ENCODE results near the gene MRPS17.
A peak's percentile ranks its signal among the peaks of the same experiment; 100 is the strongest.
"Not testable (repeated sequence)": the region's sequence is repeated elsewhere in the genome, so short reads cannot be mapped to it uniquely, and the experiment has no call there.

MRPS17 gene

DNA sequence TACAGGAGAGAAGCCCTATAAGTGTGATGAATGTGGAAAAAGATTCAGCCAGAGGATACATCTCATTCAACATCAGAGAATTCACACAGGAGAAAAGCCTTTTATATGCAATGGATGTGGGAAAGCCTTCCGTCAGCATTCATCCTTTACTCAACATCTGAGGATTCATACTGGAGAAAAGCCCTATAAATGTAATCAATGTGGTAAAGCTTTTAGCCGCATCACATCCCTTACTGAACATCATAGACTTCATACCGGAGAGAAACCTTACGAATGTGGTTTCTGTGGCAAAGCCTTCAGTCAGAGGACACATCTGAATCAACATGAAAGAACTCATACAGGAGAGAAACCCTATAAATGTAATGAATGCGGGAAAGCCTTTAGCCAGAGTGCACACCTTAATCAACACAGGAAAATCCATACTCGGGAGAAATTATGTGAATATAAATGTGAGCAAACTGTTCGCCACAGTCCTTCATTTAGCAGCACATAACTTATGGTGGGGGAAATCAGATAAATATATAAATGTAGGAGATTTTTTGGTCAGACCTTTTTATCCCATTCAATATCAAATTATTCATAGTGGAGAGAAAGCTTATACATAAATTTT lies 12.1 kb upstream of the MRPS17 start:
- no peak for DNase-seq (ENCODE audit: low read depth)
- no peak overlapping the region for H3K4me3 ChIP-seq (ENCODE audit: low read depth, low read length)
- TF ChIP-seq, protein P1, sequence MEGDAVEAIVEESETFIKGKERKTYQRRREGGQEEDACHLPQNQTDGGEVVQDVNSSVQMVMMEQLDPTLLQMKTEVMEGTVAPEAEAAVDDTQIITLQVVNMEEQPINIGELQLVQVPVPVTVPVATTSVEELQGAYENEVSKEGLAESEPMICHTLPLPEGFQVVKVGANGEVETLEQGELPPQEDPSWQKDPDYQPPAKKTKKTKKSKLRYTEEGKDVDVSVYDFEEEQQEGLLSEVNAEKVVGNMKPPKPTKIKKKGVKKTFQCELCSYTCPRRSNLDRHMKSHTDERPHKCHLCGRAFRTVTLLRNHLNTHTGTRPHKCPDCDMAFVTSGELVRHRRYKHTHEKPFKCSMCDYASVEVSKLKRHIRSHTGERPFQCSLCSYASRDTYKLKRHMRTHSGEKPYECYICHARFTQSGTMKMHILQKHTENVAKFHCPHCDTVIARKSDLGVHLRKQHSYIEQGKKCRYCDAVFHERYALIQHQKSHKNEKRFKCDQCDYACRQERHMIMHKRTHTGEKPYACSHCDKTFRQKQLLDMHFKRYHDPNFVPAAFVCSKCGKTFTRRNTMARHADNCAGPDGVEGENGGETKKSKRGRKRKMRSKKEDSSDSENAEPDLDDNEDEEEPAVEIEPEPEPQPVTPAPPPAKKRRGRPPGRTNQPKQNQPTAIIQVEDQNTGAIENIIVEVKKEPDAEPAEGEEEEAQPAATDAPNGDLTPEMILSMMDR (conservative IDR thresholded peaks at IDR 0.05; ENCODE audit: low read depth, low read length) = no peak

DNA sequence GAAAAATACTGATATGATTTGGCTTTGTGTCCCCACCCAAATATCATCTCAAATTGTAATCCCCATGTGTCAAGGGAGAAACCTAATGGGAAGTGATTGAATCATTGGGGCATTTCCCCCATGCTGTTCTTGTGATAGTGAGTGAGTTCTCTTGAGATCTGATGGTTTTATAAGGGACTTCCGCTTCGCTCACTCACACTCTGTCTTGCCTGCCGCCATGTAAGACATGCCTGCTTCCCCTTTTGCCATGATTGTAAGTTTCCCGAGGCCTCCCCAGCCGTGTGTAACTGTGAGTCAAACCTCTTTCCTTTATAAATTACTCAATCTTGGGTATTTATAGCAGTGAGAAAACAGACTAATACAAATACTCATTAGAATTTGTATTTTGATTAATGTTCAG lies 5.1 kb upstream of the MRPS17 start:
- H3K4me3 ChIP-seq (ENCODE audit: low read depth, low read length) = no peak overlapping the region
- no peak for DNase-seq (ENCODE audit: low read depth)
- TF ChIP-seq, protein P1 (conservative IDR thresholded peaks at IDR 0.05; ENCODE audit: low read depth, low read length) = no peak

DNA sequence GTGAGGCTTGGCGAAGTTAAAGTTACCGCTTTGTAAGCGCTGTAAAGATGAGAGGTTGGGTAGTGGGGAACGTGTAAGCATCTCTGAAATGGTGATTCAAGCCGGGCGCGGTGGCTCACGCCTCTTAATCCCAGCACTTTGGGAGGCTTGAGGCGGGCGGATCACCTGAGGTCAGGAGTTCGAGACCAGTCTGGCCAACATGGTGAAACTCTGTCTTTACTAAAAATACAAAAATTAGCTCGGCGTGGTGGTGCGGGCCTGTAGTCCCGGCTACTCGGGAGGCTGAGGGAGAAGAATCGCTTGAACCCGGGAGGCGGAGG lies 635 bp downstream of the MRPS17 start:
- DNase-seq (ENCODE audit: low read depth) = not testable (repeated sequence)
- H3K4me3 ChIP-seq (ENCODE audit: low read depth, low read length) = peak overlapping the region; percentile 96

DNA sequence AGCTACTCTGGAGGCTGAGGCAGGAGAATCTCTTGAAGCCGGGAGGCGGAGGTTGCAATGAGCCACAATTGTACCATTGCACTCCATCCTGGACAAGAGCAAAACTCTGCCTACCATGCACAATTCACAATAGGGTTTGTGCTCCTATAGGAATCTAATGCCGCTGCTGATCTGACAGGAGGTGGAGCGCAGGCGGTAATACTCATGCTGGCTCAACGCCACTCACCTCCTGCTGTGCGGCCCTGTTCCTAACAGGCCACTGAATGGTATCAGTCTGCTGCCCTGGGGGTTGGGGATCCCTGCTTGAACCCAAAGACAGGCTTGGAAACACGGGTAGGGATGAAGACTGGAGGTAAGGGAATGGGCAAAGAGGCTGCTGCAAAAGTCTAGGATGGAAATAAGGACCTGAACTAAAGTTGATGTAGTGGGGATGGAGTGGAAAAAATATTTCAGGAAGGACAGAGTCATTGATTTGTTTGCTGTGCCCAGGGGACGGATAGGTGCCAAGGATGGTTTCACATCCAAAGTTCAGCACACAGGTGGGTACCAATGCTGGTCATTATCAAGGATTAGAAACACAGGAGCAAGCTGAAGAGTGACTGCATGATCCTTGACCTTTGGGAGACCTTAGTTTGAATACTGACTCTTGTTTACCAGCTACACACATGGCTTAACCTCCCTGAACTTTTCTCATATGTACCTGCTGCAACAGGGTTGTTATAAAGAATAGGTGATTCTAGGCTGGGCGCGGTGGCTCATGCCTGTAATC lies 2.2 kb downstream of the MRPS17 start:
- no peak overlapping the region for H3K4me3 ChIP-seq (ENCODE audit: low read depth, low read length)
- TF ChIP-seq, protein P1 (conservative IDR thresholded peaks at IDR 0.05; ENCODE audit: low read depth, low read length) = no peak
- DNase-seq (ENCODE audit: low read depth) = no peak

DNA sequence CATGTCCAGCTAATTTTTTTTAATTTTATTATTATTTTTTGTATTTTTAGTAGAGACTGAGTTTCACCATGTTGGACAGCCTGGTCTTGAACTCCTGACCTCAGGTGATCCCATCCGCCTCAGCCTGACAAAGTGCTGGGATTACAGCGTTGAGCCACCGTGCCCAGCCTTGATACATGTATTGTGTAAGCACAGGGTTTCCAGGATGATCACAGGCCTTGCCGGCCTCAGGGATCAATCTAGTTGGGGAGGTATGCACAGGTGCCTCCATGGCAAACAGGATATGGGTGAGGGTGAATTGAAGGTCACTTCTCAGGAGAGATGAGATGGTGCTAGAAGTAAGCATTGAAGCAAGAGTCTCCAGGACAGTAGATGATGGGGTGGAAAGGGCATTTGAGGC lies 5.5 kb downstream of the MRPS17 start:
- no peak for DNase-seq (ENCODE audit: low read depth)
- no peak overlapping the region for H3K4me3 ChIP-seq (ENCODE audit: low read depth, low read length)
- TF ChIP-seq, protein P1 (conservative IDR thresholded peaks at IDR 0.05; ENCODE audit: low read depth, low read length) = no peak

DNA sequence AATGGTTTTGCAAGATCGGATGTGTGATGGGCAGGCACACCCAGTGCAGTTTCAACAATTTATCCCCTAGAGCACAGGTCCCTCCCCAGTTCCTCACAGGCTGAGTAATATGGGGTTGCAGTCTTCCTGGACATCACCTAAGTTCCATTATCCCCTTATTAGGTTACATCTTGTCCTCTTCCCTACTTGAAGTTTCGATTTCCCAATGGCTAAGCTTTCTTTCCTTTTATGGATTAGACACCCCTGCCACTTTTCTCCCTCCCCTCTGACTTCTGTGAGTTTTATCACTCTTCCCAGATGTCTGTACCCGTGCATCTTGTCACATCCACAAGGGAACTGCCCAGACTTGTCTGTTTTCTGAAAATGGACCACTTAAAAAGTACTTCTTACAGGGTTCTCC lies 10.3 kb downstream of the MRPS17 start:
- no peak overlapping the region for H3K4me3 ChIP-seq (ENCODE audit: low read depth, low read length)
- no peak for DNase-seq (ENCODE audit: low read depth)
- TF ChIP-seq, protein P1 (conservative IDR thresholded peaks at IDR 0.05; ENCODE audit: low read depth, low read length) = no peak

DNA sequence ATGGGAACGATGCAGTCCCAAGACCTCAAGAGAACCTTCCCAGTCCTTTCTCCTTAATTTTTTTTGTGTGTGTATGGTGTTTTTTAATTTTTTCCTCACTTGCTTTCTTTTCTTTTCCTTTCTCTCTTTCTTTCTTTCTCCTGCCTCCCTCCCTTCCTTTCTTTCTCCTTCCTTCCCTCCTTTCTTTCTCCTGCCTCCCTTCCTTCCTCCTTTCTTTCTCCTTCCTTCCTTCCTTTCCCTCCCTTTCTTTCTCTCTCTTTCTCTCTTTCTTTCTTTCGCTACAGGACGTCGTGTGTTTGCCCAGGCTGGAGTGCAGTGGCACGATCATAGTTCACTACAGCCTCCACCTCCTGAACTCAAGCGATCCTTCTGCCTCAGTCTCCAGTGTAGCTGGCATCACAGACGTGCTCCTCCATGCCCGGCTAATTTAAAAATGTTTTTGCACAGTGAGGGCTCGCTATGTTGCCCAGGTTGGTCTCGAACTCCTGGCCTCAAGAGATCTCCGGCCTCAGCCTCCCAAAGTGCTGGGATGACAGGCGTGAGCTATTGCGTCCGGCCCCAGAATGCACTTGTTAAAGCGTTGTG lies 12.0 kb downstream of the MRPS17 start:
- peak overlapping the region; percentile 74 for H3K4me3 ChIP-seq (ENCODE audit: low read depth, low read length)
- TF ChIP-seq, protein P1 (conservative IDR thresholded peaks at IDR 0.05; ENCODE audit: low read depth, low read length) = no peak
- no peak for DNase-seq (ENCODE audit: low read depth)
